ENCODE data around the gene TRAPPC12.

GRCh38 chr2:3342324-3342723, 37.2 kb upstream of the TRAPPC12 start:
- TF ChIP-seq, protein P1, sequence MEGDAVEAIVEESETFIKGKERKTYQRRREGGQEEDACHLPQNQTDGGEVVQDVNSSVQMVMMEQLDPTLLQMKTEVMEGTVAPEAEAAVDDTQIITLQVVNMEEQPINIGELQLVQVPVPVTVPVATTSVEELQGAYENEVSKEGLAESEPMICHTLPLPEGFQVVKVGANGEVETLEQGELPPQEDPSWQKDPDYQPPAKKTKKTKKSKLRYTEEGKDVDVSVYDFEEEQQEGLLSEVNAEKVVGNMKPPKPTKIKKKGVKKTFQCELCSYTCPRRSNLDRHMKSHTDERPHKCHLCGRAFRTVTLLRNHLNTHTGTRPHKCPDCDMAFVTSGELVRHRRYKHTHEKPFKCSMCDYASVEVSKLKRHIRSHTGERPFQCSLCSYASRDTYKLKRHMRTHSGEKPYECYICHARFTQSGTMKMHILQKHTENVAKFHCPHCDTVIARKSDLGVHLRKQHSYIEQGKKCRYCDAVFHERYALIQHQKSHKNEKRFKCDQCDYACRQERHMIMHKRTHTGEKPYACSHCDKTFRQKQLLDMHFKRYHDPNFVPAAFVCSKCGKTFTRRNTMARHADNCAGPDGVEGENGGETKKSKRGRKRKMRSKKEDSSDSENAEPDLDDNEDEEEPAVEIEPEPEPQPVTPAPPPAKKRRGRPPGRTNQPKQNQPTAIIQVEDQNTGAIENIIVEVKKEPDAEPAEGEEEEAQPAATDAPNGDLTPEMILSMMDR (IDR thresholded peaks at IDR 0.05), result no peak
- no peak for TF ChIP-seq ZFX (IDR thresholded peaks at IDR 0.05; ENCODE audit: borderline replicate concordance)

All from 22Rv1 (cell line).